ENCODE measurements around the gene NRARP. TPM values are rescaled to one million over a fixed set of nuclear protein-coding genes. Genes with fewer than 3 reads are reported as not detected.
"Not testable (repeated sequence)": the region's sequence is repeated elsewhere in the genome, so short reads cannot be mapped to it uniquely, and the experiment has no call there.

The NRARP gene
- total RNA-seq, 2 experiments from 2014 or later, result 6.9 to 8.9 TPM

- Histone ChIP-seq H4K20me1 (ENCODE audit: insufficient read depth, low read length) (no peaks in the 10 kb centered on the region), H3K4me3 (ENCODE audit: low read depth, low read length, poor library complexity, severe bottlenecking) (no peak overlapping the region), H2AFZ (ENCODE audit: low read length) (no peak overlapping the region), H3K4me1 (ENCODE audit: insufficient read depth, low read length, poor library complexity, severe bottlenecking) (peaks cover 27% of the 10 kb centered on the region), H3K9me3 (ENCODE audit: low read length) (no peaks in the 10 kb centered on the region), H3K36me3 (ENCODE audit: insufficient read depth, low read length) (peaks cover 64% of the 10 kb centered on the region), H3K27ac (ENCODE audit: low read depth, low read length, poor library complexity, severe bottlenecking) (no peak overlapping the region), H3K9me2 (ENCODE audit: insufficient read depth, low read length) (no peaks in the 10 kb centered on the region), H3K4me2 (ENCODE audit: low read length) (no peak overlapping the region), H3K79me2 (ENCODE audit: insufficient read depth, low read depth, low read length) (peaks cover 14% of the 10 kb centered on the region; the same call in 1 of the 2 replicates)
- CTCF ChIA-PET (ENCODE audit: unreplicated experiment), result no interaction called here
- intact Hi-C loops (cut with micrococcal nuclease; ENCODE audit: unreplicated experiment), result no loop called here
- TF ChIP-seq CTCF (conservative IDR thresholded peaks at IDR 0.05; ENCODE audit: low read length) (no peak), EZH2phosphoT487 (IDR thresholded peaks at IDR 0.05; ENCODE audit: borderline replicate concordance, low read depth, low read length) (no peak)
- BruUV-seq (replicated peaks), result no TSS peak
- no peak for DNase-seq (ENCODE audit: low spot score)
- POLR2A ChIA-PET, result no interaction called here
Measured at GRCh38 chr9:137262909-137263285, 39.2 kb downstream of the NRARP start.

GRCh38 chr9:137262173-137262908 is 39.7 kb downstream of the NRARP start:
- H3K4me2 ChIP-seq (ENCODE audit: low read length); CTCF ChIA-PET (ENCODE audit: unreplicated experiment); DNase-seq (ENCODE audit: low spot score); H3K9me2 ChIP-seq (ENCODE audit: insufficient read depth, low read length); H4K20me1 ChIP-seq (ENCODE audit: insufficient read depth, low read length); intact Hi-C loops (cut with micrococcal nuclease; ENCODE audit: unreplicated experiment); H3K9me3 ChIP-seq (ENCODE audit: low read length); BruUV-seq (replicated peaks); H3K4me3 ChIP-seq (ENCODE audit: low read depth, low read length, poor library complexity, severe bottlenecking); H3K27ac ChIP-seq (ENCODE audit: low read depth, low read length, poor library complexity, severe bottlenecking); H2AFZ ChIP-seq (ENCODE audit: low read length); POLR2A ChIA-PET: not testable (repeated sequence)
- peaks cover 61% of the 10 kb centered on the region for H3K36me3 ChIP-seq (ENCODE audit: insufficient read depth, low read length)
- TF ChIP-seq CTCF (conservative IDR thresholded peaks at IDR 0.05; ENCODE audit: low read length), result peak; percentile 65; the same call in 1 of the 2 replicates
- H3K4me1 ChIP-seq (ENCODE audit: insufficient read depth, low read length, poor library complexity, severe bottlenecking), result peaks cover 24% of the 10 kb centered on the region
- peaks cover 14% of the 10 kb centered on the region; the same call in 1 of the 2 replicates for H3K79me2 ChIP-seq (ENCODE audit: insufficient read depth, low read depth, low read length)

GRCh38 chr9:137256856-137257255 is 45.2 kb downstream of the NRARP start:
- Histone ChIP-seq H3K36me3 (ENCODE audit: insufficient read depth, low read length) (peaks cover 41% of the 10 kb centered on the region), H2AFZ (ENCODE audit: low read length) (no peak overlapping the region), H3K4me1 (ENCODE audit: insufficient read depth, low read length, poor library complexity, severe bottlenecking) (peaks cover 53% of the 10 kb centered on the region), H3K9me2 (ENCODE audit: insufficient read depth, low read length) (no peaks in the 10 kb centered on the region), H3K4me2 (ENCODE audit: low read length) (peak overlapping the region; percentile 93), H3K79me2 (ENCODE audit: insufficient read depth, low read depth, low read length) (peaks cover 24% of the 10 kb centered on the region), H3K27ac (ENCODE audit: low read depth, low read length, poor library complexity, severe bottlenecking) (no peak overlapping the region), H3K9me3 (ENCODE audit: low read length) (no peaks in the 10 kb centered on the region), H3K4me3 (ENCODE audit: low read depth, low read length, poor library complexity, severe bottlenecking) (peak overlapping the region; percentile 98), H4K20me1 (ENCODE audit: insufficient read depth, low read length) (peaks cover 5% of the 10 kb centered on the region; the same call in 1 of the 2 replicates)
- ChIA-PET POLR2A (interaction anchor here (4.4 kb wide), 1 partner anchor 17 kb away, joined by 26 read pairs; the partner anchor contains the start of gene TUBB4B), CTCF (ENCODE audit: unreplicated experiment) (no interaction called here)
- TF ChIP-seq CTCF (conservative IDR thresholded peaks at IDR 0.05; ENCODE audit: low read length) (no peak), EZH2phosphoT487 (IDR thresholded peaks at IDR 0.05; ENCODE audit: borderline replicate concordance, low read depth, low read length) (no peak)
- BruUV-seq (replicated peaks), result no TSS peak
- intact Hi-C loops (cut with micrococcal nuclease; ENCODE audit: unreplicated experiment), result no loop called here
- no peak for DNase-seq (ENCODE audit: low spot score)
